Stimulated activated CD4-positive, alpha-beta T cell treated with anti-CD3 and anti-CD28 coated beads, Interleukin-15, amount 100 ng/mL, for 1 hour (primary cell): ENCODE data around the gene ZMYND11.

Experiments
- DNase-seq, 2 donors: peaks; one replicate each; pipeline ENCODE4 v3.0.0-alpha.2; 2020; ENCODE audit warnings: low read depth in 1 of 2, low spot score in 1 of 2

Gene ZMYND11

DNA sequence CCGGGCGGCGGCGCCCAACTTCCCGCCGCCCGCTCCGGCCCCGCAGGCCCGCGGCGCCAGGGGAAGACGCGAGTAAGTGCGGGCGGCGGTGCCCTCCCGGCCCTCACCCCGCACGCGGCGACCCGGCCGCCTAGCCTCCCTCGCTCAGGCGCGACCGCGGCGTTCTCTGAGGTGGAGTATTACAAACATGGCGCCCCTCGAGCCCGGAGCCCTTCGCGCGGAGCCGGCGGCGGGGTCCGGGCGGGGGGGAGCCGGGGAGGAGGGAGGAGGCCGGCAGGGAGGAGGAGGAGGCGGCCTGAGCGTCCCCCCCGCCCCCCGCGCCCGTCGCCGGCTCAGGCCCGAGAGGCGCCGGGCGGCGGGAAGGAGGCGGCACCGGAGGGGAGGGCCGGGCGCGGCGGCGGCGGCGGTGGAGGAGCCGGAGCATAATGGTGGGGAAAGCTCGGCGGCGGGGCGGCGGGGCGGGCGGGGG, at the start of gene ZMYND11:
TSS of gene ZMYND11 (plus strand) at position 324 of the 469 bp plus-strand sequence. CDS start 44,558 bp downstream, outside the sequence.
- peak; percentile 50 to 64 for DNase-seq

DNA sequence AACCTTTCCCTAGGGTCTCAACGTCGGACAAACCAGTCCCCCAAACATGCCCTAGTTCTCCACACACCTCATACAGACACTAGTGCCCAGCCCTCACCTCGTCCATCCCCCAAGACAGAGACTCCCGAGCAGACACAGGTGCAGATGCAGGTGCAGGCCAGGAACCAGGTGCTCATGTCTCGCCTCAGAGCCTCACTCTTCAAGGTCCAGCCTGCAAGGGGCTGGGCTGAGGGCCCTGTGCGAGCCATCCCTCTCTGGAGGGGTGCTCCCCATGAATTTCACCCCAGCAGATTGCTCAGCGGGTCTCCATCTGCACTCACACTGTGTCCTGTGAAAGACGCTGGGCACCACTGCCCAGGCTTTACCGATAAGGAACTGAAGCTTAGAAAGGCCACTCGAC, 49.2 kb upstream of the ZMYND11 start:
- DNase-seq = no peak

GRCh38 chr10:87177-88080, 47.8 kb upstream of the ZMYND11 start:
- DNase-seq = no peak

DNA sequence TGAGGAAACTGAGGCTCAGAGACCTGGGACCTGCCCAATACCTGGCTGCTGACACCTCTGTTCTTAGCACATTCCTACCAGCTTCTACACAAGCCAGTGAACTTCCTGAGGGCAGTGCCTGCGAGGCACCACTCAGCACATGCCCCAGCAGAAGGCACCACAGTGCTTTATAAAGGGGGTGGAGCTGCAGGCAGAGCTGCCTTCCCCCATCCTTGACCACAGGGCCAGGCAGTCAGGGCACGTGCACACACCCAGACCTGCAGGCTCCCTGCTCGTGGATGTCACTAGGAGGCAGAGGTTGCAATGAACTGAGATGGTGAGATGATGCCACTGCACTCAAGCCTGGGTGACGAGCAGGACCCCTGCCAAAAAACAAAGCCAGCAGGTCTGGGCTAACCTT, 47.0 kb upstream of the ZMYND11 start:
- DNase-seq = no peak

DNA sequence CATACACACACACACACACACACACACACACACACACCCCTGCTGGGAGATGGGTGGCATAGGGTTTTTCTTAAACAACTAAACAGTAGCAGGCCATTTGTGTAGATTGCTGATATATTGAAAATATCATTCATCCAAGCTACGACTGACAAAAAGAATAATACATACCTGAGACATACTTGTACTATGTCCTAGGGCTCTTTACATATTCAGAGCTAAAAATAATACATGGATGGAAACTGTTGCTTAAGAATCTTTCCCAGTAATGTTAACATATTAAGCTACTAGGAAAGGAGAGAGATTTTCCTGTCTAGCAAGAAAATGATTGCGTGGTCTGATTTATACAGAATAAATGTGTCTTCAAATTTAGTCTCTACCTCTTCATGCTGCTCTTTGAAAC, 46.0 kb upstream of the ZMYND11 start:
- no peak for DNase-seq

DNA sequence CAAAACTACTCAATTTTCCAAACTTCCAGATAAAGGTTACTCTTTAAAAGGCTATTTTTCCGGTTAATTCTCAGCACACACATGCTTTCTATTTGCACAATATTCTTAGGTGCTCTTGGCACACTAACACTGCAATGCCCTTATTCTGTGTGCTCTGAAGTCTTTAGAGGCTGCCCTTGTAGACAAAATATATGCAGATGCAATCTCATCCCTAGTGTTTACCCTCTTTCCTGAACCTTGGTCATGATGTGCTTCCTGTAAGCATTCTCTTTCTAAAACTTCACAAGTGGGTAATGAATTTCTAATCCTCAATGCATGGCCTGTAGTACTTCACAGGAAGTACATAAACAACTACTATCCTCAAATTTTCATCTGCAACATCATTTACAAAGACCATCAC, 45.1 kb upstream of the ZMYND11 start:
- DNase-seq = no peak

- no peak for DNase-seq
Measured at GRCh38 chr10:91313-91712, 43.9 kb upstream of the ZMYND11 start.

GRCh38 chr10:92153-92552, 43.1 kb upstream of the ZMYND11 start:
- DNase-seq = no peak

DNA sequence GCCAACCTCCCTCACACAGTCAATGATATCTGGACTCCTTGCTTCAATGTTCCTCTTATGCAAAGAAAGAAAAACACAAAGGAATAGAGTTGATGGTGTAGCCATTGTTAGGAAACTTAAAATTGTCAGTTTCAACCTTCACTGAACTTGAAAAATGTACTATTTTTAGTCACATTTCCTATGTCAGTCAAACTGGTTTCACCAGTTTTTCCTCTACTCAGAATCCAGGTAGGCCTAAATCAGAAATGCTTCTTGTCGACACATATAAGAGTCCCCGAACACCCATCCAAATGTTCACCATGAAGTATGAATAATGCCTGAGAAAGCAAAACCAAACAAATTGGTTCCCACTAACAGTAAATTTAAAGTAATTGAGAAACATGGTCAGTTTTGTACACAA, 42.4 kb upstream of the ZMYND11 start:
- no peak for DNase-seq

- DNase-seq = no peak
Measured at GRCh38 chr10:94613-95012, 40.6 kb upstream of the ZMYND11 start.

DNA sequence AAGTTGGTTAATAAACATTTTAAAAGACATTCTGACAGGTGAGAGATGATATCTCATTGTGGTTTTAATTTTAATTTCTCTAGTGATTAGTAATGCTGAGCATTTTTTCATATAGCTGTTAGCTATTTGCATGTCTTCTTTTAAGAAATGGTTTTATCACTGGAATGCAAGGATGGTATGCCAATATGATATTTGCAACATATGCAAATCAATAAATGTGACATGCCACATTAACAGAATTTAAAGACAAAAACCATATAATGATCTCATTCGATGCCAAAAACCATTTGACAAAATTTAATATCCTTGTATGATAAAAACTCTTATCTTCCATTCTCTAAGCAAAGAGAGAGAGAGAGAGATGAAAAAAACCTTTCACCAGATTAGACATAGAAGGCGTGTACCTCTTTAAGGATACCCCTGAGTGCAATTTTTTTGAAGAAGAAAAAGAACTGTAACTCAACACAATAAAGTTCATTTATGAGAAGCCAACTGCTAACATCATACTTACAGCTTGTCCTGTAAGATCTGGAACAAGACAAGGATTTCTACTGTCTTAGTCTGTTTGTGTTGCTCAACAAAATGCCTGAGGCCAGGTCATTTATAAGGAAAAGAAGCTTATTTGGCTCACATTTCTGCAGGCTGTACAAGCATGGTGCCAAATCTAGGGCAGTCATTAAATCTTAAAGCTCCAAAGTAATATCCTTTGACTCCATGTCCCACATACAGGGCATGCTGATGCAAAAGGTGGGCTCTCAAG, 39.7 kb upstream of the ZMYND11 start:
- DNase-seq = no peak

DNA sequence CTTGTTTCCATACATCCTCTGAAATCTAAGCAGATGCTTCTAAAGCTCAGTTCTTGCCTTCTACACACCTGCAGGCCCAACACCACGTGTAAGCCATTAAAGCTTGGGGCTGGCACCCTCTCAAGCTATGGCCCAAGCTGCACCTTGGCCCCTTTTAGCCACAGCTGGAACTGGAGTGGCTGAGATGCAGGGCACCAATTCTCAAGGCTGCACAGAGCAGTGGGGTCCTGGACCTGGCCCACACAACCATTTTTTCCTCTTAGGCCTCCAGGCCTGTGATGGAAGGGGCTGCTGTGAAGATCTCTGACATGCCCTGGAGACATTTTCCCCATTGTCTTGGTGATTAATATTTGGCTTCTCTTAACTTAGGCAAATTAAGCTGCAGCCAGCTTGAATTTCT, 38.8 kb upstream of the ZMYND11 start:
- DNase-seq = no peak

- no peak for DNase-seq
Measured at GRCh38 chr10:104416-104815, 30.8 kb upstream of the ZMYND11 start.

DNA sequence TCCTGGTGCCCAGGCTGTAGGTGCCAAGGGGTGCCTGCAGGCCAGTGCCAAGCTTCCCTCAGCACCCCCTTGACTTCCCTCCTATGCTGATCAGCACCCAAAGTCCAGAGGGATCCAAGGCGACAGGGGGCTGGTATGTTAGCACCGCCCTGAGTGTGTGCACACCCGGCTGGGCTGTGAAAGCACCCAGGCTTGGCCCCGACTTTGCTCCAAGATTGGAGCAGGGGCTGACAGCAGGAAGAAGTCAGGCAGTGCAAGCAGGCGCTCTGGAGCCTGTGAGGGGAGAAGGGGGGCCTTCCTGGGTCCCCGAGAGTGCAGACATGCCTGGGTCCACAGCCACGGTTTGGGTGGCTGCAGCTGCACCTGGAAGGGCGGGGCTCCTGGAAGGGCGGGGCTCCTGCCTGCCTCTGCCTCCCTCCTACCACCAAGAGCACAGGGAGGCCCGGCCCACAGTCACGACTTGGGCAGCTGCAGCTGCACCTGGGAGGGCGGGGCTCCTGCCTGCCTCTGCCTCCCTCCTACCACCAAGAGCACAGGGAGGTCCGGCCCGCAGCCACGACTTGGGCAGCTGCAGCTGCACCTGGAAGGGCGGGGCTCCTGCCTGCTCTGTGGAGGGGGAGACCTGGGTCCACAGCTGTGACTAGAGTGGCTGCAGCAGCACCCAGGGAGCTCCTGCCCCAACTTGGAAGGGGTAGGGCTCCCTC, 30.2 kb upstream of the ZMYND11 start:
- DNase-seq = no peak

DNA sequence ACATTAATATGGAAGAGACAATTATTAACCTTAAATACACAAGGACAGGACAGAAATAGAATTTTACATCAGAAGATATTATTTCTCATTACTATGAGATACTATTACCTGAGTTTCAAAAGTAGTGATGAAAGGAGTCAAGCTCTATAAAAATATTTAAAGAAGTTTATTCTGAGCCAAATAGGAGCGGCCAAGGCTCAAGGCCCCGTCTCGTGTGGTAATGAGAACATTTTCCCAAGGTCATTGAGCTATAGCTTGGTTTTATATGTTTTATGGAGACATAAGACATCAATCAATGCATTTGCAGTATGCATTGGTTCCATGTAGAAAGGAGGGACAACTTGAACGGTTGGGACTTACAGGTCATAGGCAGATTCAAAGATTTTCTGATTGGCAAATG, 29.4 kb upstream of the ZMYND11 start:
- DNase-seq = no peak

GRCh38 chr10:106740-107139, 28.5 kb upstream of the ZMYND11 start:
- DNase-seq = no peak

DNA sequence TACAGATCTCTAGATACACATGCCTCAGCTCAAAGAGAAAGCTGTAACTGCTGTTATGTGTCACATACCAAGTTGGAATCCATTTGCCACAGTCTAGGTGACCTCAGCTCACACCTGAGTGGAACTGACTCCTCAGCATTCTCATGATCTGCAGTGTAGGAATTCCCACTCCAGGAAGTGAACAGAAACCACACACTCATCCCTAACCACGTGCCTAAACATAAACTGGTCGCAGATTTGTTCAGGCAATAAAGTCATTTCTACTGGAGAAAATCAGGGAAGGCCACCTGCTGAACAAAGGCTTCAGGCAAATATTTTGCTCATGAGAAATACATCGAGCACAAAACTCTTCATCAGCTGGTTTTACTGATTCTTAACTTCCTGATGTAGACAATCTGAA, 23.0 kb upstream of the ZMYND11 start:
- DNase-seq = no peak

- DNase-seq = no peak
Measured at GRCh38 chr10:124874-125273, 10.4 kb upstream of the ZMYND11 start.

DNA sequence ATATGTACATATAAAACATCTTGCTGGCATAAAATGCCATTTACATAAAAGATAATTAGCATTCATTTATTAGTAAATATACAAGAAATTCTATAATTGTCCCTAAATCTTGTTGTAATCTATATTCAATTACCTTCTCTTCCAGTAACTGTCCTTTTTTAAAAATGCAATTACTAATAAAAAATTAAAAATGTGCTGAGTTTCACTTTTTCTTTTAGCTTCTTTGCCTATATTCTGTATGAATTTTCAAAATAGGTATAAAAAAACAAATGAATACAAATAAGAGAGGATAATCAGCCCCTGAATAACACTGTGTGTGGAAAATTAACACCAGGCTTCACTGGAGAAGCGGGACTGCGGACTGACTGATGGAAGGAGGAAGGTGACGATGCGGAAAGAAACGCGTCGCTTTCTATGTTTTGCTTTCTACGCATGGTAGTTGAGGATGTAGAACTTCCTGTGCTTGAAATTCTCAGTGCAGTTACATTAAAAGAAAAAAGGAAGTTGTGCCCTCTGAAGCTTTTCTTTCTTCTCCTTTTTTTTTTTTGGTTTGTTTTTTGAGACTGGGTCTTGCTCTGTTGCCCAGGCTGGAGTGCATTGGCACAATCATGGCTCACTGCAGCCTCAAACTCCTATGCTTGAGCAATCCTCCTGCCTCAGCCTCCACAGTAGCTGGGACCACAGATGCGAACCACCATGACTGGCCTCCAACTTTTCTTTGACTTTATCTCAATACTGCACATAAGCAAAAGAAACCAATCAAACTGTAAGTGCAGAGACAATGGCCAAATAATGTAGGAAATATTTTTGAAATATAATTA, 7.4 kb upstream of the ZMYND11 start:
- no peak for DNase-seq

- no peak for DNase-seq
Measured at GRCh38 chr10:129810-130209, 5.4 kb upstream of the ZMYND11 start.
